VCaP (cell line): ENCODE data around the gene PHLDA1.

Source experiments
- H3K27ac ChIP-seq: fragments of 450-650 bp; 2 replicates; pipeline ENCODE4 v1.5.1; 2017
- CTCF ChIP-seq: fragments of 450-650 bp; conservative IDR thresholded peaks from 2 replicates; pipeline ENCODE4 v1.5.1; 2017; ENCODE audit warnings: mild to moderate bottlenecking, moderate library complexity

Gene PHLDA1

GRCh38 chr12:75976113-75976512 is 55.5 kb downstream of the PHLDA1 start:
- no peak for TF ChIP-seq CTCF
- no peak overlapping the region for H3K27ac ChIP-seq

- no peak for TF ChIP-seq CTCF
- H3K27ac ChIP-seq, result no peak overlapping the region
Observed at GRCh38 chr12:75975702-75976101, 55.9 kb downstream of the PHLDA1 start.
